Testis (tissue), 2 donors: Measurements from ENCODE around the gene FXR1.
"Not testable (repeated sequence)": the region's sequence is repeated elsewhere in the genome, so short reads cannot be mapped to it uniquely, and the experiment has no call there.

ENCODE experiments used
- CTCF ChIP-seq, 3 experiments: fragments of 450-650 bp in 2 of 3; fragments of 200-600 bp in 1 of 3; sonication (generic) in 1 of 3; IDR thresholded peaks; one replicate each; pipeline ENCODE4 v1.5.1; 2016 to 2019; ENCODE audit warnings: antibody characterized with exemption in 3 of 3, mild to moderate bottlenecking in 2 of 3, moderate library complexity in 1 of 3
- POLR2A ChIP-seq: fragments of 450-650 bp; IDR thresholded peaks from one replicate; pipeline ENCODE4 v1.6.1; 2017; ENCODE audit warnings: antibody characterized with exemption, mild to moderate bottlenecking, moderate library complexity

GRCh38 chr3:181002331-181002730, 89.9 kb downstream of the FXR1 start:
- TF ChIP-seq POLR2A; CTCF (IDR thresholded peaks at IDR 0.05): not testable (repeated sequence)
